Nephron progenitor cell (in vitro differentiated cells): ENCODE measurements around the gene KLK5.
"Not testable (repeated sequence)": the region's sequence is repeated elsewhere in the genome, so short reads cannot be mapped to it uniquely, and the experiment has no call there.

Source experiments
- DNase-seq: peaks from one replicate; pipeline ENCODE4 v3.0.0; 2021
- H3K27ac Mint-ChIP-seq: 2 replicates; pipeline ENCODE4 v1.8.0; 2021; ENCODE audit warnings: mild to moderate bottlenecking, moderate library complexity, mixed read lengths
- H3K27me3 Mint-ChIP-seq: 2 replicates; pipeline ENCODE4 v1.8.0; 2021; ENCODE audit warnings: mild to moderate bottlenecking, low read depth, mixed read lengths; ENCODE audit not compliant: poor library complexity
- H3K36me3 Mint-ChIP-seq: 2 replicates; pipeline ENCODE4 v1.8.0; 2021; ENCODE audit warnings: low read depth, mixed read lengths
- H3K4me1 Mint-ChIP-seq: 2 replicates; pipeline ENCODE4 v1.8.0; 2021; ENCODE audit warnings: mixed read lengths
- H3K4me3 Mint-ChIP-seq: 2 replicates; pipeline ENCODE4 v1.8.0; 2021; ENCODE audit warnings: mild to moderate bottlenecking, moderate library complexity, mixed read lengths
- H3K9me3 Mint-ChIP-seq: 2 replicates; pipeline ENCODE4 v1.8.0; 2021; ENCODE audit warnings: mild to moderate bottlenecking, moderate library complexity, mixed read lengths
- TF ChIP-seq, protein P1 (sequence below): fragments of 200-600 bp; sonication (generic); IDR thresholded peaks from 2 replicates; pipeline ENCODE4 v1.5.0; 2021; ENCODE audit warnings: antibody characterized with exemption

Gene KLK5

GRCh38 chr19:50998061-50998460 lies 45.2 kb upstream of the KLK5 start:
- no peaks in the 10 kb centered on the region for H3K36me3 Mint-ChIP-seq

GRCh38 chr19:50994129-50994528 lies 41.3 kb upstream of the KLK5 start:
- Mint-ChIP-seq H3K36me3 (no peaks in the 10 kb centered on the region), H3K4me3 (no peak overlapping the region), H3K27ac (no peak overlapping the region), H3K9me3 (peaks cover 3% of the 10 kb centered on the region), H3K4me1 (peaks cover 19% of the 10 kb centered on the region), H3K27me3 (peaks cover 63% of the 10 kb centered on the region)
- TF ChIP-seq, protein P1, sequence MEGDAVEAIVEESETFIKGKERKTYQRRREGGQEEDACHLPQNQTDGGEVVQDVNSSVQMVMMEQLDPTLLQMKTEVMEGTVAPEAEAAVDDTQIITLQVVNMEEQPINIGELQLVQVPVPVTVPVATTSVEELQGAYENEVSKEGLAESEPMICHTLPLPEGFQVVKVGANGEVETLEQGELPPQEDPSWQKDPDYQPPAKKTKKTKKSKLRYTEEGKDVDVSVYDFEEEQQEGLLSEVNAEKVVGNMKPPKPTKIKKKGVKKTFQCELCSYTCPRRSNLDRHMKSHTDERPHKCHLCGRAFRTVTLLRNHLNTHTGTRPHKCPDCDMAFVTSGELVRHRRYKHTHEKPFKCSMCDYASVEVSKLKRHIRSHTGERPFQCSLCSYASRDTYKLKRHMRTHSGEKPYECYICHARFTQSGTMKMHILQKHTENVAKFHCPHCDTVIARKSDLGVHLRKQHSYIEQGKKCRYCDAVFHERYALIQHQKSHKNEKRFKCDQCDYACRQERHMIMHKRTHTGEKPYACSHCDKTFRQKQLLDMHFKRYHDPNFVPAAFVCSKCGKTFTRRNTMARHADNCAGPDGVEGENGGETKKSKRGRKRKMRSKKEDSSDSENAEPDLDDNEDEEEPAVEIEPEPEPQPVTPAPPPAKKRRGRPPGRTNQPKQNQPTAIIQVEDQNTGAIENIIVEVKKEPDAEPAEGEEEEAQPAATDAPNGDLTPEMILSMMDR, result no peak
- no peak for DNase-seq

More at GRCh38 chr19:50998061-50998460, 45.2 kb upstream of the KLK5 start:
- TF ChIP-seq, protein P1, result no peak
- peaks cover 3% of the 10 kb centered on the region for H3K9me3 Mint-ChIP-seq
- peaks cover 37% of the 10 kb centered on the region for H3K4me1 Mint-ChIP-seq
- H3K27ac Mint-ChIP-seq, result no peak overlapping the region
- peaks cover 57% of the 10 kb centered on the region for H3K27me3 Mint-ChIP-seq
- DNase-seq, result no peak
- no peak overlapping the region for H3K4me3 Mint-ChIP-seq

GRCh38 chr19:50992666-50993035 lies 39.8 kb upstream of the KLK5 start:
- Mint-ChIP-seq H3K9me3 (peaks cover 3% of the 10 kb centered on the region), H3K4me1 (peaks cover 12% of the 10 kb centered on the region), H3K36me3 (no peaks in the 10 kb centered on the region), H3K27ac (no peak overlapping the region), H3K27me3 (peaks cover 63% of the 10 kb centered on the region), H3K4me3 (no peak overlapping the region)
- TF ChIP-seq, protein P1, result no peak
- no peak for DNase-seq

DNA sequence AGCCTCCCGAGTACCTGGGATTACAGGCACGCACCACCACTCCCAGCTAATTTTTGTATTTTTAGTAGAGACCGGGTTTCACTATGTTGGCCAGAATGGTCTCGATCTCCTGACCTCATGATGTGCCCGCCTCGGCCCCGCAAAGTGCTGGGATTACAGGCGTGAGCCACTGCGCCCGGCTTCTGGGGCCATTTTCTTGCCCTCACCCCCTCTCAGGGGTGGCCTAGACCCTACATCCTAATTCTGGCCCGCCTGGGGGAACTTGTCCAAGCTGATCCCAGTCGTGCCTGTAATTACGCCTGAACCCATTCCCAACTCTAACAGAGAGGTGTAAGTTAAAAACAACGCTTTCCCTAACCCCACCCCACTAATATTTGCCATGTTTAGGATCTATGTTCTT lies 31.6 kb upstream of the KLK5 start:
- not testable (repeated sequence) for H3K27ac Mint-ChIP-seq, DNase-seq, H3K9me3 Mint-ChIP-seq, H3K36me3 Mint-ChIP-seq, H3K4me3 Mint-ChIP-seq
- Mint-ChIP-seq H3K27me3 (peaks cover 82% of the 10 kb centered on the region), H3K4me1 (peaks cover 27% of the 10 kb centered on the region)

GRCh38 chr19:50983625-50984292 lies 30.9 kb upstream of the KLK5 start, which contains the start of gene KLK7:
Gene KLK7 (minus strand): TSS chr19:50983917. CDS start chr19:50982399, 1,518 bp downstream.
- Mint-ChIP-seq H3K4me1 (peaks cover 34% of the 10 kb centered on the region), H3K36me3 (no peaks in the 10 kb centered on the region), H3K9me3 (peaks cover 5% of the 10 kb centered on the region), H3K27me3 (peaks cover 75% of the 10 kb centered on the region), H3K4me3 (no peak within 1 kb of the TSS), H3K27ac (no peak within 1 kb of the TSS)
- TF ChIP-seq, protein P1, result no peak
- no peak for DNase-seq

DNA sequence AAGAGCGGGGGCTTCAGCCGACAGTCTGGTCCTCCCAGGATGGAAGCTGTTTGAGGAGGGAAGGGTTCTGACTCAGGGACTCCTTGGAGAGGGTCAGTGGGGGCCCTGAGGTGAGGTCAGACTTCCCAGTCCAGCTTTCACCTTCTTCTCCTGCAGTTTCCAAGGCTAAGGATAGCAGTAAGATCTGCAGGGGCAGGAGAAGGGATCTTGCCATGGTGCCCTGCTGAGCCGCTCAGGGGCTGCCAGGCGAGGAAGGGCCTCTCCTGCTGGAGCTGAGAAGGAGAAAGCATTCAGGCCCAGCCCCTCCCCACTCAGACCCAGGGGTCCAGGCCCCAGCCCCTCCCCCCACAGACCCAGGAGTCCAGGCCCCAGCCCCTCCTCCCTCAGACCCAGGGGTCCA lies 29.3 kb upstream of the KLK5 start:
- H3K4me1 Mint-ChIP-seq, result peaks cover 50% of the 10 kb centered on the region
- no peak overlapping the region for H3K4me3 Mint-ChIP-seq
- H3K36me3 Mint-ChIP-seq, result peaks cover 1% of the 10 kb centered on the region
- no peak for DNase-seq
- peaks cover 6% of the 10 kb centered on the region for H3K9me3 Mint-ChIP-seq
- TF ChIP-seq, protein P1, result no peak
- peaks cover 63% of the 10 kb centered on the region for H3K27me3 Mint-ChIP-seq
- no peak overlapping the region for H3K27ac Mint-ChIP-seq
